Activated CD8-positive, alpha-beta T cell treated with anti-CD3 and anti-CD28 coated beads for 36 hours (primary cell): ENCODE data around the gene AHRR. TPM values are rescaled to one million over a fixed set of nuclear protein-coding genes. Genes with fewer than 3 reads are reported as not detected.

Source experiments
- ATAC-seq: fragments of 200-7000 bp; cut with Tn5 transposase; one replicate; pipeline ENCODE4 v1.10.0; 2021; ENCODE audit warnings: mild to moderate bottlenecking, moderate library complexity
- CTCF ChIA-PET: fragments of 350-600 bp; sonication (Branson Sonifier 250); formaldehyde crosslinking; loops from one replicate; lab custom pipeline; 2021; ENCODE audit warnings: antibody characterized with exemption; lab: Charles Lee
- POLR2A ChIA-PET: fragments of 350-600 bp; sonication (Branson Sonifier 250); formaldehyde crosslinking; loops from one replicate; lab custom pipeline; 2021; ENCODE audit warnings: antibody characterized with exemption; lab: Charles Lee
- DNase-seq: peaks from one replicate; pipeline ENCODE4 v3.0.0-alpha.2; 2020
- H3K27ac Mint-ChIP-seq: one replicate; pipeline ENCODE4 v1.8.0; 2021; ENCODE audit warnings: mild to moderate bottlenecking, mixed read lengths
- H3K27me3 Mint-ChIP-seq: one replicate; pipeline ENCODE4 v1.8.0; 2021; ENCODE audit warnings: mixed read lengths
- H3K36me3 Mint-ChIP-seq: one replicate; pipeline ENCODE4 v1.8.0; 2021; ENCODE audit warnings: low read depth, mixed read lengths
- H3K4me1 Mint-ChIP-seq: one replicate; pipeline ENCODE4 v1.8.0; 2021; ENCODE audit warnings: low read depth, mixed read lengths
- H3K4me3 Mint-ChIP-seq: one replicate; pipeline ENCODE4 v1.8.0; 2021; ENCODE audit warnings: mild to moderate bottlenecking, moderate library complexity, mixed read lengths
- H3K9me3 Mint-ChIP-seq: one replicate; pipeline ENCODE4 v1.8.0; 2021; ENCODE audit warnings: mixed read lengths
- intact Hi-C: fragments of 100-400 bp; cut with micrococcal nuclease; formaldehyde crosslinking; loops from one replicate; pipeline ENCODE4 v1.10.0; 2022
- total RNA-seq, 2 experiments: library from RNA; stranded (reverse); gene quantifications; one replicate each; pipeline ENCODE4 v1.2.3, GENCODE V29; 2021
- TF ChIP-seq, protein P1 (sequence below): fragments of 200-600 bp; IDR thresholded peaks from one replicate; pipeline ENCODE4 v1.8.0; 2022; ENCODE audit warnings: antibody characterized with exemption, mild to moderate bottlenecking

Gene AHRR
- total RNA-seq, 2 experiments from 2014 or later = 26.3 to 27.9 TPM

DNA sequence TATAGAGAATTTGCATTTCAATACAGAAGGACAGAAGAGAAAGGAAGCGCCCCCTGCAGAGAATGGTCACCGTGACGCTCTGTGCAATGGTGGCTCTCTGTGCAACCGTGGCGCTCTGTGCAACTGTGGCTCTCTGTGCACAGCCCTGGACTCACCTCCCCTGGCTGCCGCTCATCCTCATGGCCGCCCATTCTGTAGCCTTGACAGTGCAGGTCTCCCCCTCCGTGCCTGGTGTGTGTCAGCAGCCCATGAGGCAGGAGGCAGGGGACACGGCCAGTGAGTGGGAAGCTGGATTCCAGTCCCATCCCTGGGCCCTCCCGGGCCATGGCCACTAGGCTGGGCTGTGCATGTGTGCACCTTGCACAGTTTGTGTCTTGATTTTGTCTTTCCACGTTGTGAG lies 133.4 kb downstream of the AHRR start:
- Mint-ChIP-seq H3K36me3 (peaks cover 79% of the 10 kb centered on the region), H3K4me3 (no peak overlapping the region), H3K27me3 (no peaks in the 10 kb centered on the region), H3K4me1 (peaks cover 59% of the 10 kb centered on the region), H3K9me3 (peaks cover 22% of the 10 kb centered on the region), H3K27ac (no peak overlapping the region)
- ChIA-PET POLR2A (no interaction called here), CTCF (no interaction called here)
- ATAC-seq (no peak), DNase-seq (no peak)
- TF ChIP-seq, protein P1, sequence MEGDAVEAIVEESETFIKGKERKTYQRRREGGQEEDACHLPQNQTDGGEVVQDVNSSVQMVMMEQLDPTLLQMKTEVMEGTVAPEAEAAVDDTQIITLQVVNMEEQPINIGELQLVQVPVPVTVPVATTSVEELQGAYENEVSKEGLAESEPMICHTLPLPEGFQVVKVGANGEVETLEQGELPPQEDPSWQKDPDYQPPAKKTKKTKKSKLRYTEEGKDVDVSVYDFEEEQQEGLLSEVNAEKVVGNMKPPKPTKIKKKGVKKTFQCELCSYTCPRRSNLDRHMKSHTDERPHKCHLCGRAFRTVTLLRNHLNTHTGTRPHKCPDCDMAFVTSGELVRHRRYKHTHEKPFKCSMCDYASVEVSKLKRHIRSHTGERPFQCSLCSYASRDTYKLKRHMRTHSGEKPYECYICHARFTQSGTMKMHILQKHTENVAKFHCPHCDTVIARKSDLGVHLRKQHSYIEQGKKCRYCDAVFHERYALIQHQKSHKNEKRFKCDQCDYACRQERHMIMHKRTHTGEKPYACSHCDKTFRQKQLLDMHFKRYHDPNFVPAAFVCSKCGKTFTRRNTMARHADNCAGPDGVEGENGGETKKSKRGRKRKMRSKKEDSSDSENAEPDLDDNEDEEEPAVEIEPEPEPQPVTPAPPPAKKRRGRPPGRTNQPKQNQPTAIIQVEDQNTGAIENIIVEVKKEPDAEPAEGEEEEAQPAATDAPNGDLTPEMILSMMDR = no peak
- intact Hi-C loops = loop anchor here (10.0 kb wide), 1 partner anchor 160 kb away; the partner anchor contains the start of gene CEP72

DNA sequence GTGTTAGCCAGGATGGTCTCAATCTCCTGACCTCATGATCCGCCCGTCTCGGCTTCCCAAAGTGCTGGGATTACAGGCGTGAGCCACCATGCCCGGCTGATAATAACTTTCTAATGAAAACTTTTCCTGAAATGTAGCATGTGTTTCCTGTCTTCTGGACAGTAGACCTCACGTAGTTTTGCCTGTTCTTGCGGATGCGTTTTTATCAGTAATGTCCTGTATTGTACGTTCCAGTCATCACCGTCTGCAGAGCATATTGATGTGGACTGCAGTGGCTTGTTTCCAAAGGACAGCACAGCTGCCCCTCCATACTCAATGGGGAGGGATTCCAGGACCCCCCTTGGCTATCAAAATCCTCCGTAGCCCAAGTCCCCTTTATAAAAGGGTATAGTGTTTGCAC lies 134.3 kb downstream of the AHRR start:
- Mint-ChIP-seq H3K9me3 (peaks cover 18% of the 10 kb centered on the region), H3K27me3 (no peaks in the 10 kb centered on the region), H3K27ac (no peak overlapping the region), H3K36me3 (peaks cover 80% of the 10 kb centered on the region), H3K4me3 (no peak overlapping the region), H3K4me1 (peaks cover 63% of the 10 kb centered on the region)
- DNase-seq = no peak
- no peak for ATAC-seq
- CTCF ChIA-PET = no interaction called here
- TF ChIP-seq, protein P1 = no peak
- POLR2A ChIA-PET = interaction anchor here (0.9 kb wide), 1 partner anchor 10 kb away, joined by 6 read pairs; no protein-coding TSS in a partner anchor
- intact Hi-C loops = loop anchor here (10.0 kb wide), 1 partner anchor 159 kb away; the partner anchor contains the start of gene CEP72

DNA sequence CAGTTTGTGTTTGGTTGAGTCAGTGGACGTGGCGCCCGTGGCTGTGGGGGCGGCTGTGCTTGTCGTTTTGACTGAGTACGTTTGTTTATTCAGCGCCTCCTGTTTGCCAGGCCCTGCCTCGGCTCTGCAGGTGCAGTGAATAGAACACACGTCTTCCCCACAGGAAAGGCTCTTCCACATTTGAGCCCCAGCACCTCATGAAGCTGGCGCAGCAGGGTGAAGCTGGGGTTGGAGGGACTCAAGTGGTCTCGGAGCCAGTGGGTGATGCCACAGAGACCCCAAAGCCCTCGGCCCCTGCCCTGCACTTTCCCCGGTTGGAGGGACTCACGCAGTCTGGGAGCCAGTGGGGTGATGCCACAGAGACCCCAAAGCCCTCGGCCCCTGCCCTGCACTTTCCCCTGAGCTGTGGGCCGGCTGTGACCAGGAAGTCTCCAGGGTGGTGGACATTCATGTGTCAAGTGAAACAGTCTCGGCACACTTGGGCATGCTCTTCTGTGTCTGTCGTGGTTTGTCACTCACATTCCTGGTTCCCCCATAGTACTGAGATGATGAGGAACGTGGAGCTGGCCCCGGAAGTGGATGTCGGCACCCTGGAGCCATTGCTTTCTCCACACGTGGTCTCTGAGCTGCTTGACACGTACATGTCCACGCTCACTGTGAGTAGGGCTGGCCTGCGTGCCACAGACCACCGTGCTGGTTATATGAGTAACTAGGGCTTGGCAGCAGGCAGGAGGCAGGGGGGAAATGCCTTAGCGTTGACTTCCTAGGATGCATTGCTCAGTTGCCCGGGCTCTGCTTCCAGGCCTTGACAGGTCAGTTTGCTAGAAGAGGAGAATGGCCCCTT lies 135.1 kb downstream of the AHRR start:
- Mint-ChIP-seq H3K36me3 (peaks cover 76% of the 10 kb centered on the region), H3K9me3 (peaks cover 13% of the 10 kb centered on the region), H3K27me3 (no peaks in the 10 kb centered on the region), H3K4me1 (peaks cover 65% of the 10 kb centered on the region), H3K4me3 (no peak overlapping the region), H3K27ac (peak overlapping the region; percentile 19)
- intact Hi-C loops = loop anchor here (10.0 kb wide), 1 partner anchor 158 kb away; the partner anchor contains the start of gene CEP72
- POLR2A ChIA-PET = interaction anchor here (0.9 to 3.4 kb wide), 2 partner anchors 9 to 12 kb away, joined by 6 to 20 read pairs; partner anchors contain the start of gene EXOC3
- CTCF ChIA-PET = interaction anchor here (1.7 kb wide), 1 partner anchor 9 kb away, joined by 4 read pairs; no protein-coding TSS in a partner anchor
- TF ChIP-seq, protein P1 = no peak
- DNase-seq (no peak), ATAC-seq (no peak)

DNA sequence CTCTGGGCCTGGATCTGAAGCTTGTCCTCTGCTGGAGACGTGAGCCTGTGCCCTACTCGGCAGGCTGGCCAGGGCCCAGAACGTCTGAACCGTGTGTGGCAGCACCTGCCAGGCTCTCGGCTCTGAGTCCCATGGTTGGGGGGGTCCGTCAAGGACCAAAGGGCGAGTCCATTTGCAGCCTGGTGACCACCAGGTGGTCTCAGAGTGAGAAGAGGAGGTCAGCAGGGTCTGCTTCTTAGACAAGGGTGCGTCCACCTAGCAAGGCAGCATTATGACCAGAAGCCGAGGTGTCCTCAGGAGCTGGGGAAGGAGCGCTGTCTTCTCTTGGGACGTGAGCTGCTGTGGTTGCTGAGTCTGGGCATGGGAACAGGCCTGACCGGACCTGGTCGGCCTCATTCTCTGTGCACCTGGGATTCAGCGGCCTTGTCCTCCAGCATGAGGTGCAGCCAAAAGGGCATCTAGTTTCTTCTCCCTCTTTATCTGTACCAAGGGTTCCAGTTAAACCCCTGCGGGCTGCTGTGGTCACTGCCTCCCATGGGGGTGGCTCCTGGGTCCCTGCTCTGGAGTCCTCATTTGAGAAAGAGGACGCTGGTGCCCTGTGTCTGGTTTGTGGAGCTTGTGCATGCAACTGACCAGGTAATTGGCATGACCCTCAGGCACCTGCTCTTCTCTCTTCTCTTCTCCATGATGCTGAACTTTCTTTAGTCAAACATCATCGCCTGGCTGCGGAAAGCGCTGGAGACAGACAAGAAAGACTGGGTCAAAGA lies 135.9 kb downstream of the AHRR start:
- no peak for DNase-seq
- intact Hi-C loops = loop anchor here (10.0 kb wide), 1 partner anchor 157 kb away; the partner anchor contains the start of gene CEP72
- H3K27ac Mint-ChIP-seq = peak overlapping the region; percentile 95
- ChIA-PET CTCF (interaction anchor here (1.7 to 1.9 kb wide), 2 partner anchors 10 to 12 kb away, joined by 4 to 5 read pairs; no protein-coding TSS in a partner anchor), POLR2A (interaction anchor here (3.4 kb wide), 1 partner anchor 13 kb away, joined by 20 read pairs; the partner anchor contains the start of gene EXOC3)
- H3K9me3 Mint-ChIP-seq = peaks cover 5% of the 10 kb centered on the region
- peaks cover 76% of the 10 kb centered on the region for H3K36me3 Mint-ChIP-seq
- H3K4me3 Mint-ChIP-seq = no peak overlapping the region
- H3K4me1 Mint-ChIP-seq = peaks cover 69% of the 10 kb centered on the region
- TF ChIP-seq, protein P1 = no peak
- no peak for ATAC-seq
- no peaks in the 10 kb centered on the region for H3K27me3 Mint-ChIP-seq
